ENCODE data around the gene CACHD1. TPM values are rescaled to one million over a fixed set of nuclear protein-coding genes. Genes with fewer than 3 reads are reported as not detected.

The CACHD1 gene
- total RNA-seq, 1 experiment from 2014 or later, result 3.9 TPM

DNA sequence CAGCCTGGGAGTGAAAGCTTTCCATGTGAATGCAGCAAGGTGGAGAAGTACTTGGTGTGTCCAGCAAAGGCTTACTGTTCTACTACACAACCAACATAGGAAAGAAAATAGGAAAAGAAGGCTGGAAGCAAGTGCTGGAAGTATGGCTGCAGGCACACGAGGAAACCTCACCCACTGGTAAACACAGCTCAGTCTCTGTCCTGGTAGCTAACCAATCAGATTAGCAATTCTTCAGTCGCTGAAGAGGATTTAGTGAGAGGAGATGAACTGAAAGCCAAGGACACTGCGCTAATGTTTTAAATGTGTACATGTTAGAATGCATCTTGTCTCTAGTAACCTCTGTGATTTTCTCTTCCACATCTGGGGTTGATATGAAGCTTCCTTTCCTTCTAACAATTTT, 36.2 kb upstream of the CACHD1 start:
- intact Hi-C loops (cut with micrococcal nuclease), result no loop called here
- ChIA-PET POLR2A (no interaction called here), CTCF (no interaction called here)
- Mint-ChIP-seq H3K27ac (ENCODE audit: low read depth, unreplicated experiment) (no peak overlapping the region), H3K4me3 (ENCODE audit: unreplicated experiment) (no peak overlapping the region), H3K4me1 (ENCODE audit: insufficient read depth, unreplicated experiment) (no peaks in the 10 kb centered on the region), H3K27me3 (ENCODE audit: insufficient read depth, unreplicated experiment) (no peaks in the 10 kb centered on the region), H3K9me3 (ENCODE audit: unreplicated experiment) (no peaks in the 10 kb centered on the region), H3K36me3 (ENCODE audit: insufficient read depth, unreplicated experiment) (no peaks in the 10 kb centered on the region)
- no peak for DNase-seq (ENCODE audit: unreplicated experiment)
- no TSS peak for BruUV-seq (replicated peaks)
- TF ChIP-seq, protein P1, sequence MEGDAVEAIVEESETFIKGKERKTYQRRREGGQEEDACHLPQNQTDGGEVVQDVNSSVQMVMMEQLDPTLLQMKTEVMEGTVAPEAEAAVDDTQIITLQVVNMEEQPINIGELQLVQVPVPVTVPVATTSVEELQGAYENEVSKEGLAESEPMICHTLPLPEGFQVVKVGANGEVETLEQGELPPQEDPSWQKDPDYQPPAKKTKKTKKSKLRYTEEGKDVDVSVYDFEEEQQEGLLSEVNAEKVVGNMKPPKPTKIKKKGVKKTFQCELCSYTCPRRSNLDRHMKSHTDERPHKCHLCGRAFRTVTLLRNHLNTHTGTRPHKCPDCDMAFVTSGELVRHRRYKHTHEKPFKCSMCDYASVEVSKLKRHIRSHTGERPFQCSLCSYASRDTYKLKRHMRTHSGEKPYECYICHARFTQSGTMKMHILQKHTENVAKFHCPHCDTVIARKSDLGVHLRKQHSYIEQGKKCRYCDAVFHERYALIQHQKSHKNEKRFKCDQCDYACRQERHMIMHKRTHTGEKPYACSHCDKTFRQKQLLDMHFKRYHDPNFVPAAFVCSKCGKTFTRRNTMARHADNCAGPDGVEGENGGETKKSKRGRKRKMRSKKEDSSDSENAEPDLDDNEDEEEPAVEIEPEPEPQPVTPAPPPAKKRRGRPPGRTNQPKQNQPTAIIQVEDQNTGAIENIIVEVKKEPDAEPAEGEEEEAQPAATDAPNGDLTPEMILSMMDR (IDR thresholded peaks at IDR 0.05; ENCODE audit: unreplicated experiment), result no peak

DNA sequence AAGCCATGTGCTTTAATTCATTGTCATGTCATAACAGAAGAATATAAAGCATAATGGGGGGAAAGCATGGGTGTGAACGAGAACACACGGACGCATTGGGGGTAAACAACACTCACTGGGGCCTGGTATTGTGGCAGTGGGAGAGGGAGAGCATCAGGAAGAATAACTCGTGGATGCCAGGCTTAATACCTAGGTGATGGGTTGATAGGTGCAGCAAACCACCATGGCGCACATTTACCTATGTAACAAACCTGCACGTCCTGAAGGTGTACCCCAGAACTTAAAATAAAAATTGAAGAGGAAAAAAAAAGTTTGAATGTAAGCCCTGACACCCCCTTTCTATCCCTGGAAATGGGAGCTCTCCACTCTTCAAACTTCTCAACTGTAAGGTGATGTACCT, 34.9 kb upstream of the CACHD1 start:
- no TSS peak for BruUV-seq (replicated peaks)
- Mint-ChIP-seq H3K9me3 (ENCODE audit: unreplicated experiment) (no peaks in the 10 kb centered on the region), H3K4me1 (ENCODE audit: insufficient read depth, unreplicated experiment) (no peaks in the 10 kb centered on the region), H3K27ac (ENCODE audit: low read depth, unreplicated experiment) (no peak overlapping the region), H3K36me3 (ENCODE audit: insufficient read depth, unreplicated experiment) (no peaks in the 10 kb centered on the region), H3K4me3 (ENCODE audit: unreplicated experiment) (no peak overlapping the region), H3K27me3 (ENCODE audit: insufficient read depth, unreplicated experiment) (no peaks in the 10 kb centered on the region)
- no peak for DNase-seq (ENCODE audit: unreplicated experiment)
- TF ChIP-seq, protein P1 (IDR thresholded peaks at IDR 0.05; ENCODE audit: unreplicated experiment), result no peak
- POLR2A ChIA-PET, result no interaction called here
- intact Hi-C loops (cut with micrococcal nuclease), result no loop called here
- CTCF ChIA-PET, result no interaction called here

DNA sequence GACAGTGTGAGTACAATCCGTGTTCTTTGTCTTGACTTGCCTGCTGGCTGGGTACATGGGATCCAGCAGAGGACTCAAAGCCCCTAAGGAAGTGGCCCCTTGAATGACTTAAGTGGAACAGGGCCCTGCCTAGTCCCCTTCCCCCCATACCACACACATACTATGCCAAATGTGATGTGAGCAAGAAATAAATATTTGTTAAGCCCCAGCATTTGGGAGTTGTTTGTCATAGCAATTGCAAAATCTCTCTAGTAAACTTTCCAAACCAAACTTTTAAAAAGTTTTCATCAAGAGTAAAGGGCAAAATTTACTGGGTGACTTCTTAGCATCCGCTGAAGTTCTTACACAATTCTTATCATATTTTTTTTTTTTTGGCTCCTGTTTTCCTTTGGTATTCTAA, 32.5 kb upstream of the CACHD1 start:
- Mint-ChIP-seq H3K9me3 (ENCODE audit: unreplicated experiment) (no peaks in the 10 kb centered on the region), H3K36me3 (ENCODE audit: insufficient read depth, unreplicated experiment) (no peaks in the 10 kb centered on the region), H3K27ac (ENCODE audit: low read depth, unreplicated experiment) (no peak overlapping the region), H3K27me3 (ENCODE audit: insufficient read depth, unreplicated experiment) (no peaks in the 10 kb centered on the region), H3K4me3 (ENCODE audit: unreplicated experiment) (no peak overlapping the region), H3K4me1 (ENCODE audit: insufficient read depth, unreplicated experiment) (no peaks in the 10 kb centered on the region)
- CTCF ChIA-PET, result no interaction called here
- intact Hi-C loops (cut with micrococcal nuclease), result no loop called here
- POLR2A ChIA-PET, result no interaction called here
- BruUV-seq (replicated peaks), result no TSS peak
- TF ChIP-seq, protein P1 (IDR thresholded peaks at IDR 0.05; ENCODE audit: unreplicated experiment), result no peak
- DNase-seq (ENCODE audit: unreplicated experiment), result no peak

DNA sequence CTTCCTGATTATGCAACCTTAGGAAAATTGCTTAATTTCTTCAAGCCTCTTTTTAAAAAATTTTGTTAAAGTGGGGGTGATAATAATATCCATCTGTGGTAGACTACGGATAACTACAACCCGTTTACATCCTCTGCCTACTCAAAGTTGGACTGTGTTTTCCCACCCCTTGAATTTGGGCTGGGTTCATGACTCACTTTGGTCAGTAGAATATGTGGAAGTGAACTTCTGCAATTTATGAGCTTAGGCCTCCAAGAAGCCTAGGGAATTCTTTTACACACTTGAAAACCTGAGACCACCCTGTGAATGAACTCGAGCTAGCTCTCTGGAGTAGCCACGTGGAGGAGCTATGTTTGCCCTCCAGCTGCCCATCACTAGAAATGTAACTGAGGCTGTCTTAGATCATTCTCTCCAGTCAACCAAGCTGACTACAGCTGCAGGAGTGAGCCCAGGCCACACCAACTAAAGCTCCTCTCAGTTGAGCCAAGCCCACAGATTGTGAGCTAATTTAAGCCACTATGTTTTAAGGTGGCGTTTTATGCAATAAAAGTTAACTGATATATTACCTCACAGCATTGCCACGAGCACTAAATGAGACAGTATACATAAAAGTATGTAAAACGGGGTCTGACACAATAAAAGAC, 29.6 kb upstream of the CACHD1 start:
- no peak overlapping the region for H3K27ac Mint-ChIP-seq (ENCODE audit: low read depth, unreplicated experiment)
- POLR2A ChIA-PET, result interaction anchor here (0.9 kb wide), 1 partner anchor 14 kb away, joined by 3 read pairs; no protein-coding TSS in a partner anchor
- no peaks in the 10 kb centered on the region for H3K4me1 Mint-ChIP-seq (ENCODE audit: insufficient read depth, unreplicated experiment)
- TF ChIP-seq, protein P1 (IDR thresholded peaks at IDR 0.05; ENCODE audit: unreplicated experiment), result no peak
- H3K9me3 Mint-ChIP-seq (ENCODE audit: unreplicated experiment), result no peaks in the 10 kb centered on the region
- CTCF ChIA-PET, result interaction anchor here (0.8 kb wide), 1 partner anchor 235 kb away, joined by 3 read pairs; no protein-coding TSS in a partner anchor
- no peak for DNase-seq (ENCODE audit: unreplicated experiment)
- H3K27me3 Mint-ChIP-seq (ENCODE audit: insufficient read depth, unreplicated experiment), result no peaks in the 10 kb centered on the region
- H3K36me3 Mint-ChIP-seq (ENCODE audit: insufficient read depth, unreplicated experiment), result no peaks in the 10 kb centered on the region
- intact Hi-C loops (cut with micrococcal nuclease), result no loop called here
- no TSS peak for BruUV-seq (replicated peaks)
- H3K4me3 Mint-ChIP-seq (ENCODE audit: unreplicated experiment), result no peak overlapping the region
